ENCODE data around the gene DNAJB14. TPM values are rescaled to one million over a fixed set of nuclear protein-coding genes. Genes with fewer than 3 reads are reported as not detected.

DNAJB14 gene
- total RNA-seq, 1 experiment from 2014 or later, result 52.5 TPM

GRCh38 chr4:99875071-99875470 lies 71.3 kb downstream of the DNAJB14 start:
- ATAC-seq, result no peak
- no peak overlapping the region for H3K4me2 ChIP-seq (ENCODE audit: low read length)
- H4K20me1 ChIP-seq (ENCODE audit: insufficient read depth), result no peaks in the 10 kb centered on the region
- H3K9ac ChIP-seq (ENCODE audit: low read length), result no peak overlapping the region
- H3K4me1 ChIP-seq (ENCODE audit: control insufficient read depth in 1 of 2, insufficient read depth in 2 of 2, low read length in 2 of 2), result no peaks in the 10 kb centered on the region
- H3K9me2 ChIP-seq (ENCODE audit: insufficient read depth), result no peaks in the 10 kb centered on the region
- no TSS peak for BruUV-seq (replicated peaks)
- H3K9me3 ChIP-seq (ENCODE audit: control insufficient read depth in 1 of 2, insufficient read depth in 1 of 2, low read depth in 1 of 2, low read length in 2 of 2), result no peaks in the 10 kb centered on the region
- H2AFZ ChIP-seq (ENCODE audit: low read depth, low read length, poor library complexity, severe bottlenecking), result no peak overlapping the region
- ChIA-PET CTCF (no interaction called here), POLR2A (no interaction called here), RAD21 (ENCODE audit: low non-redundant PET in 1 of 2, low total read pairs in 2 of 2, uncharacterized antibody in 2 of 2, unreplicated experiment in 2 of 2) (interaction anchor here in 1 of 2 experiments (0.6 kb wide), 1 partner anchor 170 kb away, joined by 11 read pairs; no protein-coding TSS in a partner anchor)
- intact Hi-C loops (cut with micrococcal nuclease), result no loop called here
- no peaks in the 10 kb centered on the region for H3K79me2 ChIP-seq (ENCODE audit: insufficient read depth, low read length)
- 0 out of 4 replicates have a peak, but pooled peaks cover 0 to 2% of the 10 kb centered on the region in 2 experiments for H3K36me3 ChIP-seq (ENCODE audit: control insufficient read depth in 1 of 2, insufficient read depth in 2 of 2, low read length in 2 of 2)
- H3K4me3 ChIP-seq (replicated peaks in 1 of 2; ENCODE audit: low read depth in 1 of 2, low read length in 2 of 2), result no peak overlapping the region
- no peaks in the 10 kb centered on the region for H3K27me3 ChIP-seq (ENCODE audit: insufficient read depth, low read length)
- TF ChIP-seq ATF3 (IDR thresholded peaks at IDR 0.05) (no peak), ELF1 (IDR thresholded peaks at IDR 0.05; ENCODE audit: borderline replicate concordance, low read depth) (no peak), ZBTB33 (IDR thresholded peaks at IDR 0.05; ENCODE audit: extremely low read depth, insufficient replicate concordance, low read length) (no peak), RAD21 (IDR thresholded peaks at IDR 0.05; ENCODE audit: low read depth) (no peak), SP1 (IDR thresholded peaks at IDR 0.05; ENCODE audit: low read depth) (no peak), EZH2phosphoT487 (IDR thresholded peaks at IDR 0.05; ENCODE audit: borderline replicate concordance) (no peak), JUND (IDR thresholded peaks at IDR 0.05) (no peak)
- TF ChIP-seq, protein P1, sequence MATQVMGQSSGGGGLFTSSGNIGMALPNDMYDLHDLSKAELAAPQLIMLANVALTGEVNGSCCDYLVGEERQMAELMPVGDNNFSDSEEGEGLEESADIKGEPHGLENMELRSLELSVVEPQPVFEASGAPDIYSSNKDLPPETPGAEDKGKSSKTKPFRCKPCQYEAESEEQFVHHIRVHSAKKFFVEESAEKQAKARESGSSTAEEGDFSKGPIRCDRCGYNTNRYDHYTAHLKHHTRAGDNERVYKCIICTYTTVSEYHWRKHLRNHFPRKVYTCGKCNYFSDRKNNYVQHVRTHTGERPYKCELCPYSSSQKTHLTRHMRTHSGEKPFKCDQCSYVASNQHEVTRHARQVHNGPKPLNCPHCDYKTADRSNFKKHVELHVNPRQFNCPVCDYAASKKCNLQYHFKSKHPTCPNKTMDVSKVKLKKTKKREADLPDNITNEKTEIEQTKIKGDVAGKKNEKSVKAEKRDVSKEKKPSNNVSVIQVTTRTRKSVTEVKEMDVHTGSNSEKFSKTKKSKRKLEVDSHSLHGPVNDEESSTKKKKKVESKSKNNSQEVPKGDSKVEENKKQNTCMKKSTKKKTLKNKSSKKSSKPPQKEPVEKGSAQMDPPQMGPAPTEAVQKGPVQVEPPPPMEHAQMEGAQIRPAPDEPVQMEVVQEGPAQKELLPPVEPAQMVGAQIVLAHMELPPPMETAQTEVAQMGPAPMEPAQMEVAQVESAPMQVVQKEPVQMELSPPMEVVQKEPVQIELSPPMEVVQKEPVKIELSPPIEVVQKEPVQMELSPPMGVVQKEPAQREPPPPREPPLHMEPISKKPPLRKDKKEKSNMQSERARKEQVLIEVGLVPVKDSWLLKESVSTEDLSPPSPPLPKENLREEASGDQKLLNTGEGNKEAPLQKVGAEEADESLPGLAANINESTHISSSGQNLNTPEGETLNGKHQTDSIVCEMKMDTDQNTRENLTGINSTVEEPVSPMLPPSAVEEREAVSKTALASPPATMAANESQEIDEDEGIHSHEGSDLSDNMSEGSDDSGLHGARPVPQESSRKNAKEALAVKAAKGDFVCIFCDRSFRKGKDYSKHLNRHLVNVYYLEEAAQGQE (IDR thresholded peaks at IDR 0.05; ENCODE audit: low read depth), result no peak
- H3K27ac ChIP-seq (ENCODE audit: low read depth, low read length), result no peak overlapping the region
- no peak for DNase-seq (ENCODE audit: low read depth, low spot score)

Data from HCT116 (cell line).